GM21717 (cell line): Measurements from ENCODE around the gene MS4A14.
A peak's percentile ranks its signal among the peaks of the same experiment; 100 is the strongest.
"Not testable (repeated sequence)": the region's sequence is repeated elsewhere in the genome, so short reads cannot be mapped to it uniquely, and the experiment has no call there.

Source experiments
- ATAC-seq: cut with Tn5 transposase; IDR thresholded peaks from one replicate; pipeline ENCODE4 v1.9.1; 2021; ENCODE audit warnings: mild to moderate bottlenecking, moderate library complexity; ENCODE audit not compliant: unreplicated experiment

Gene MS4A14

GRCh38 chr11:60396382-60396781, at the start of gene MS4A14:
TSS of gene MS4A14 (plus strand) at chr11:60396459. CDS start at chr11:60396579, 120 bp downstream.
- peak; percentile 23 for ATAC-seq

GRCh38 chr11:60347084-60347797, 49.0 kb upstream of the MS4A14 start:
- peak; percentile 50 for ATAC-seq

- ATAC-seq = no peak
Measured at GRCh38 chr11:60348116-60348515, 48.1 kb upstream of the MS4A14 start.

GRCh38 chr11:60349990-60350389, 46.3 kb upstream of the MS4A14 start:
- ATAC-seq = no peak

- ATAC-seq = no peak
Measured at GRCh38 chr11:60357771-60358170, 38.5 kb upstream of the MS4A14 start.

GRCh38 chr11:60360621-60361020, 35.6 kb upstream of the MS4A14 start:
- no peak for ATAC-seq

GRCh38 chr11:60362241-60362640, 34.0 kb upstream of the MS4A14 start:
- ATAC-seq = no peak

- peak; percentile 42 for ATAC-seq
Measured at GRCh38 chr11:60363542-60364470, 32.5 kb upstream of the MS4A14 start.

GRCh38 chr11:60366262-60366904, 29.9 kb upstream of the MS4A14 start:
- not testable (repeated sequence) for ATAC-seq

GRCh38 chr11:60367009-60367408, 29.2 kb upstream of the MS4A14 start:
- ATAC-seq = peak; percentile 88

GRCh38 chr11:60367896-60368295, 28.4 kb upstream of the MS4A14 start:
- no peak for ATAC-seq

GRCh38 chr11:60370252-60370810, 25.9 kb upstream of the MS4A14 start:
- ATAC-seq = no peak

- no peak for ATAC-seq
Measured at GRCh38 chr11:60370811-60371298, 25.4 kb upstream of the MS4A14 start.

- ATAC-seq = no peak
Measured at GRCh38 chr11:60371386-60371785, 24.9 kb upstream of the MS4A14 start.

- no peak for ATAC-seq
Measured at GRCh38 chr11:60371854-60372253, 24.4 kb upstream of the MS4A14 start.

- ATAC-seq = no peak
Measured at GRCh38 chr11:60372767-60373166, 23.5 kb upstream of the MS4A14 start.

- ATAC-seq = no peak
Measured at GRCh38 chr11:60375316-60375715, 20.9 kb upstream of the MS4A14 start.

GRCh38 chr11:60376601-60377000, 19.7 kb upstream of the MS4A14 start:
- no peak for ATAC-seq

- peak; percentile 75 for ATAC-seq
Measured at GRCh38 chr11:60377401-60378136, 18.7 kb upstream of the MS4A14 start.

- ATAC-seq = peak; percentile 81
Measured at GRCh38 chr11:60378354-60378753, 17.9 kb upstream of the MS4A14 start, which contains the start of gene MS4A7. TSS of gene MS4A7 (plus strand) at chr11:60378532. CDS start at chr11:60383142, 4,610 bp downstream.
